ENCODE measurements around the gene CIAO1.

GRCh38 chr2:96256611-96257113 is 9.4 kb upstream of the CIAO1 start:
- TF ChIP-seq CTCF (conservative IDR thresholded peaks at IDR 0.05; ENCODE audit: low read depth, low read length), result no peak
- no peak for TF ChIP-seq EZH2 (IDR thresholded peaks at IDR 0.05; ENCODE audit: borderline replicate concordance, low read depth, low read length, poor library complexity, severe bottlenecking)
